ENCODE results near the gene ALMS1.

Gene ALMS1

GRCh38 chr2:73385504-73386341, at the start of gene ALMS1:
Gene ALMS1, plus strand, starts transcription at chr2:73385836. Its CDS starts 33 bp downstream, at chr2:73385869.
- Histone ChIP-seq H3K9me2 (replicated peaks; ENCODE audit: control insufficient read depth, low read length) (no peaks in the 10 kb centered on the region), H3K79me2 (ENCODE audit: control insufficient read depth, low read length) (peaks cover 45% of the 10 kb centered on the region), H3K36me3 (ENCODE audit: control insufficient read depth, low read length) (peaks cover 9% of the 10 kb centered on the region; the same call in 1 of the 2 replicates), H3K4me1 (ENCODE audit: control insufficient read depth, low read length) (peaks cover 26% of the 10 kb centered on the region), H3K4me2 (ENCODE audit: low read length) (peak within 1 kb of the TSS; percentile 85), H4K20me1 (ENCODE audit: control insufficient read depth, insufficient read depth, low read depth, low read length) (no peaks in the 10 kb centered on the region), H3K27ac (ENCODE audit: low read depth, low read length) (peak within 1 kb of the TSS; percentile 71), H3K27me3 (ENCODE audit: control insufficient read depth, low read length) (peaks cover 8% of the 10 kb centered on the region; the same call in 1 of the 2 replicates), H3K9me3 (ENCODE audit: control insufficient read depth, insufficient read depth, low read length) (no peaks in the 10 kb centered on the region), H3F3A (ENCODE audit: control insufficient read depth, insufficient read depth) (no peaks in the 10 kb centered on the region), H3K4me3 (ENCODE audit: low read length) (peak within 1 kb of the TSS; percentile 99)
- no peak for TF ChIP-seq EZH2phosphoT487 (IDR thresholded peaks at IDR 0.05; ENCODE audit: borderline replicate concordance, low read length)

- no peaks in the 10 kb centered on the region for H4K20me1 ChIP-seq (ENCODE audit: control insufficient read depth, insufficient read depth, low read depth, low read length)
- H3K36me3 ChIP-seq (ENCODE audit: control insufficient read depth, low read length), result no peaks in the 10 kb centered on the region
- no peaks in the 10 kb centered on the region for H3K79me2 ChIP-seq (ENCODE audit: control insufficient read depth, low read length)
- no peak overlapping the region for H3K27ac ChIP-seq (ENCODE audit: low read depth, low read length)
- H3K4me1 ChIP-seq (ENCODE audit: control insufficient read depth, low read length), result peaks cover 13% of the 10 kb centered on the region
- no peaks in the 10 kb centered on the region for H3K9me3 ChIP-seq (ENCODE audit: control insufficient read depth, insufficient read depth, low read length)
- no peaks in the 10 kb centered on the region for H3K9me2 ChIP-seq (replicated peaks; ENCODE audit: control insufficient read depth, low read length)
- no peak overlapping the region; the same call in 1 of the 2 replicates for H3K4me3 ChIP-seq (ENCODE audit: low read length)
- TF ChIP-seq EZH2phosphoT487 (IDR thresholded peaks at IDR 0.05; ENCODE audit: borderline replicate concordance, low read length) (no peak), CTCF (IDR thresholded peaks at IDR 0.05; ENCODE audit: low read depth, low read length, poor library complexity, severe bottlenecking) (no peak)
- no peaks in the 10 kb centered on the region for H3K27me3 ChIP-seq (ENCODE audit: control insufficient read depth, low read length)
- H3K4me2 ChIP-seq (ENCODE audit: low read length), result peak overlapping the region; percentile 5
- H3F3A ChIP-seq (ENCODE audit: control insufficient read depth, insufficient read depth), result no peaks in the 10 kb centered on the region
Observed at GRCh38 chr2:73337828-73338227, 47.8 kb upstream of the ALMS1 start.

- Histone ChIP-seq H3K4me2 (ENCODE audit: low read length) (no peak overlapping the region), H3K36me3 (ENCODE audit: control insufficient read depth, low read length) (no peaks in the 10 kb centered on the region), H3K27ac (ENCODE audit: low read depth, low read length) (no peak overlapping the region), H3F3A (ENCODE audit: control insufficient read depth, insufficient read depth) (no peaks in the 10 kb centered on the region), H3K79me2 (ENCODE audit: control insufficient read depth, low read length) (no peaks in the 10 kb centered on the region), H3K9me3 (ENCODE audit: control insufficient read depth, insufficient read depth, low read length) (no peaks in the 10 kb centered on the region), H3K27me3 (ENCODE audit: control insufficient read depth, low read length) (no peaks in the 10 kb centered on the region), H4K20me1 (ENCODE audit: control insufficient read depth, insufficient read depth, low read depth, low read length) (no peaks in the 10 kb centered on the region), H3K9me2 (replicated peaks; ENCODE audit: control insufficient read depth, low read length) (no peaks in the 10 kb centered on the region), H3K4me3 (ENCODE audit: low read length) (no peak overlapping the region), H3K4me1 (ENCODE audit: control insufficient read depth, low read length) (peaks cover 13% of the 10 kb centered on the region)
- TF ChIP-seq CTCF (IDR thresholded peaks at IDR 0.05; ENCODE audit: low read depth, low read length, poor library complexity, severe bottlenecking) (no peak), EZH2phosphoT487 (IDR thresholded peaks at IDR 0.05; ENCODE audit: borderline replicate concordance, low read length) (no peak)
Observed at GRCh38 chr2:73339201-73339600, 46.4 kb upstream of the ALMS1 start.

GRCh38 chr2:73341039-73341438, 44.6 kb upstream of the ALMS1 start:
- H4K20me1 ChIP-seq (ENCODE audit: control insufficient read depth, insufficient read depth, low read depth, low read length), result no peaks in the 10 kb centered on the region
- TF ChIP-seq CTCF (IDR thresholded peaks at IDR 0.05; ENCODE audit: low read depth, low read length, poor library complexity, severe bottlenecking), result no peak
- no peak for TF ChIP-seq EZH2phosphoT487 (IDR thresholded peaks at IDR 0.05; ENCODE audit: borderline replicate concordance, low read length)
- H3K9me3 ChIP-seq (ENCODE audit: control insufficient read depth, insufficient read depth, low read length), result no peaks in the 10 kb centered on the region

More at GRCh38 chr2:73341039-73341438, 44.6 kb upstream of the ALMS1 start:
- Histone ChIP-seq H3K27me3 (ENCODE audit: control insufficient read depth, low read length) (no peaks in the 10 kb centered on the region), H3K4me2 (ENCODE audit: low read length) (no peak overlapping the region), H3K4me1 (ENCODE audit: control insufficient read depth, low read length) (peaks cover 13% of the 10 kb centered on the region), H3F3A (ENCODE audit: control insufficient read depth, insufficient read depth) (no peaks in the 10 kb centered on the region), H3K4me3 (ENCODE audit: low read length) (no peak overlapping the region), H3K9me2 (replicated peaks; ENCODE audit: control insufficient read depth, low read length) (no peaks in the 10 kb centered on the region), H3K27ac (ENCODE audit: low read depth, low read length) (no peak overlapping the region), H3K79me2 (ENCODE audit: control insufficient read depth, low read length) (no peaks in the 10 kb centered on the region), H3K36me3 (ENCODE audit: control insufficient read depth, low read length) (no peaks in the 10 kb centered on the region)

Data from DOHH2 (cell line).